Hippocampal formation (tissue), 2 donors: ENCODE measurements around the gene CDK17.
"Not testable (repeated sequence)": the region's sequence is repeated elsewhere in the genome, so short reads cannot be mapped to it uniquely, and the experiment has no call there.

ENCODE experiments used
- DNase-seq, 2 donors: peaks; one replicate each; lab custom pipeline; 2025; lab: John Stamatoyannopoulos, UW

CDK17 gene

GRCh38 chr12:96399919-96400630 is at the start of gene CDK17:
CDK17 (minus strand) TSS chr12:96400439; CDS start chr12:96334836, 65,603 bp downstream.
- peak; percentile 84 to 87 for DNase-seq

- DNase-seq = no peak
Observed at GRCh38 chr12:96448300-96448699, 48.1 kb upstream of the CDK17 start.

GRCh38 chr12:96447256-96447655 is 47.0 kb upstream of the CDK17 start:
- DNase-seq = no peak

- no peak for DNase-seq
Observed at GRCh38 chr12:96445691-96446583, 45.7 kb upstream of the CDK17 start.

DNA sequence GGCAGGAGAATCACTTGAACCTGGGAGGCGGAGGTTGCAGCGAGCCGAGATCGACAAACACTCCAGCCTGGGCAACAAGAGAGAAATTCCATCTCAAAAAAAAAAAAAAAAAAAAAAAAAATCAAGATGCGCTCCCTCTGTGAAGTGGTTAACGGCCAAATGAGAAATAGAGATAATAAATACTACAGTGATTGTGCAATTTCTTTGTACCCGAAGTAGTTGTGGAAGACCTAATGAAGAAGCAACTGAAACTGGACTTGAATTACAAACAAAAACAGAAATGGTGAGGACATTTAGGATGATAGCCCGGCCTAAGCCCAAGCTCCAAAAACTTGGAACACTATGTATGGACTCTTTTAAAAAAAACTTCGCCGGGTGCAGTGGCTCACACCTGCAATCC is 44.2 kb upstream of the CDK17 start:
- DNase-seq = no peak

GRCh38 chr12:96442906-96443305 is 42.7 kb upstream of the CDK17 start:
- no peak for DNase-seq

- DNase-seq = no peak
Observed at GRCh38 chr12:96441816-96442215, 41.6 kb upstream of the CDK17 start.

DNA sequence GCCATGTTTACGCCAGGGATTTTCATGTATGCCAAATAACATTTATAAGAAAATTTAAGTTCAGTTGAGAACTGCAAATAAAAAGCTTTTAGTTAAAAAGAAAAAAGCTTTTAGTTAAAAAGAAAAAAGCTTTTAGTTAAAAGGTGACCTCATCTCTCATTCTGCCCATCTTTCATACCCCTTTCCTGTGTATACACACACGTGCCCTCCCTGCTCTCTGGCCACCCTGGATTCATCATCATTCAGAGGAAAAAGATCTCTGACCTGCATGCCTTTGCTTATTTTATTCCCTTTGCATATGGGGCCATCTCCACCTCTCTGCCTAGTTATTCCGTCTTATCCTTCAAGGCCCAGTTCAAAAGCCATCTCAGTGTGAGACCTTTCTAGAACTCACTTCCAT is 38.1 kb upstream of the CDK17 start:
- no peak for DNase-seq

GRCh38 chr12:96437171-96437445 is 36.9 kb upstream of the CDK17 start:
- DNase-seq = no peak

- no peak for DNase-seq
Observed at GRCh38 chr12:96436366-96437170, 36.3 kb upstream of the CDK17 start.

- no peak for DNase-seq
Observed at GRCh38 chr12:96434107-96434506, 33.9 kb upstream of the CDK17 start.

DNA sequence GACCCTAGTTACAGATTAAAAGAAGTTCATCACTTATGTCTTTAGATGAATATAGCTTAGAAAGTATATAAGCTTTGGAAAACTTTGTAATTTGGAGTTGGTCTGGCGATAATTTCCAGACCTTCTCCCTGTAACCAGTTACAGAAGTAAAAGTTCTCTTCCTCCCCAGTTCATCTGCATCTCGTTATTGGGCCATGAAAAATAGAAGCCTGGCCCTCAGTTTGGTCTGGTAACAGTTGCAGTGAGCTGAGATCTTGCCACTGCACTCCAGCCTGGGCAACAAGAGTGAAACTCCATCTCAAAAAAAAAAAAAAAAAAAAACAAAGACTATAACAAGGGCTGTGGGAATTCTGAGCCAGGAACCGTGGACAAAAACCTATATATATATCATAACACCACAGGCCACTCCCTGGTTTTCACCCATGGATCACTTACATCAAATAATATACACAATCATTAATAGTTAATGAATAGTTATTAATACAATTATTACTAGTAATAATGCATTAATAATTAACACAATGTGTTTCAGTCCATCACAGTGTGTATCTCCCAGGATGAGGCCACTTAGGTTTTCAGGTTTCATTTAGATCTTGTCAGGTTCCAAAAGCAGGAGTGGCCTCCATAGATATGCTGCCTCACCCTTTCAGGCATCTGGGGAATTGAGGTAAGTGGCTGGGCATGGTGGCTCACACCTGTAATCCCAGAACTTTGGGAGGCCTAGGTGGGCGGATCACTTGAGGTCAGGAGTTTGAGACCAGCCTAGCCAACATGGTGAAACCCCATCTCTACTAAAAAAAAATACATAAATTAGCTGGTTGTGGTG is 32.5 kb upstream of the CDK17 start:
- DNase-seq = not testable (repeated sequence)

DNA sequence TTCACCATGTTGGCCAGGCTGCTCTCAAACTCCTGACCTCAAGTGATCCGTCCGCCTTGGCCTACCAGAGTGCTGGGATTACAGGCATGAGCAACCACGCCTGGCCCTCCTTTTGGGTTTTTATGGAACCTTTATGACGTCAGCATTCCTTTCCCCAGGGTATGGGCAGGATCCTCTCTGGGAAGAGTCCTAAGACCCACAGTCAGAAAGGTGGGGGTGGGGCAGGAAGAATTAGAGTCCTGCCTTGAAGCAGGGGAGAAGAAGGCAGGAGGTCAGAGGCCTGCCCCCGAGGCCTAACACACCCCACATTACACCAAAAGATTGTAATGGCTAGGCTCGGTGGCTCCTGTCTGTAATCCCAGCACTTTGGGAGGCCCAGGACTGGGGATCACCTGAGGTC is 30.8 kb upstream of the CDK17 start:
- no peak for DNase-seq

DNA sequence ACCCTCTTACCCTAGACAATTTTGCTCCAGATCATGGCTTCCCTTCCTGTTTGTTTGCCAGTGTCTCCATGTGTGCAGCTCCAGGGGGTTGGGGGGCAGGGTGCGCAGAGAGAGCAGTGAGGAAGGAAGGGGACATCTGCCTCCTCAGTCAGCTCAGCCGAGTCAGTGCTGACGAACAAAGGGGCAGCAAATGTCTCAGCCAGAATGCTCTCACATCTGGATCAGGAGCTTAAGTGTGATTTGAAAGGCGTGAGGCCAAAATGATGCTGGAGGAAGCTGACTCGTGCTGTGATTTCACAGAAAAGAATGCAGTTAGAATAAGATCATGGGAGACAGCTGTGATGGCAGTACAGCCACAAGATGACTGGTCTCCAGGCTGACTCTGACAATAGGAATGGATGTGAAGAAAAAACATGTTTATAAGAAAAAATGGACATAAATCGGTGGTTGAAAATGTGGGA is 27.1 kb upstream of the CDK17 start:
- peak in 1 of 2 donors; percentile 30 for DNase-seq

DNA sequence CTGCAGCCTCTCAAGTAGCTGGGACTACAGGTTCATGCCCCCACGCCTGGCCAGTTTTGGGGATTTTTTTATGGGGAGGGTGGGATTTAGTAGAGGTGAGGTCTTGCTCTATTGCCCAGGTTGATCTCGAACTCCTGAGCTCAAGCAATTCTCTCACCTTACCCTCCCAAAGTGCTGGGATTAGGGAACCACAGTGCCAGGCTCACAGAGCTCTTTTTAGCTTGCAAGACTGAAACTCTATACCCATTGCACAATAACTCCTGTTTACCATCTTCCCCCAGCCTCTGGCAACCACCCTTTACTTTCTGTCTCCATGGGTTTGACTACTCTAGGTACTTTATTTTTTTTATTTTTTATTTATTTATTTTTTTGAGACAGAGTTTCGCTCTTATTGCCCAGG is 25.7 kb upstream of the CDK17 start:
- DNase-seq = no peak

- no peak for DNase-seq
Observed at GRCh38 chr12:96425321-96425720, 25.1 kb upstream of the CDK17 start.

DNA sequence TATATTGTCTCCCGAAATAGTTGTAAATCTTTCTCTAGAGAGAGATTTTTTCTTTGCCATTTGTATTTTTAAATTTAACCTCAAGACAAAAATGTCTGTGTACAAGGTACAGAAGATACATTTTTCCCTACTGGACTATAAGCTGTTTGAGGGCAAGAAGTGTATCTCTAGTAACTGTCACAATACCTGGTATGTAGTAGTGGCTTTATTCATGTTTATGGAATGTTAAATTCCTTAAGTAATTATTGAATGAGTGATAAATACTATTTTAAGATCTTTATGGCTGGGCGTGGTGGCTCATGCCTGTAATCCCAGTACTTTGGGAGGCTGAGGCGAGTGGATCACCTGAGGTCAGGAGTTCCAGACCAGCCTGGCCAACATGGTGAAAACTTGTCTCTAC is 24.4 kb upstream of the CDK17 start:
- no peak for DNase-seq

- no peak for DNase-seq
Observed at GRCh38 chr12:96422192-96422591, 22.0 kb upstream of the CDK17 start.

DNA sequence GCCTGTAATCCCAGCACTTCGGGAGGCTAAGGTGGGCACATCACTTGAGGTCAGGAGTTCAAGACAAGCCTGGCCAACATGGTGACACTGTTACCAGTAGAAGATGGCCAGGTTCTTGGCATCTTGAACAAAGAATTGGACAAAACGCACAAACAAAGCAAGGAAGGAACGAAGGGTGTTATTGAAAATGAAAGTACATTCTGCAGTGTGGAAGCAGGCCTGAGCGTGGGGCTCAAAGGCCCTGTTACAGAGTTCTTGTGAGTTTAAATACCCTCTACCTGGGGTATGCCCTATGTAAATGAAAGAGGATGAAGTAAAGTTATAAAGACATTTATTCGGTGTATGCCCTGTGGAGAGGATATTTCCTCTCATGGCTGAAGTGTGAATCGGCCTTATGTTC is 20.8 kb upstream of the CDK17 start:
- DNase-seq = no peak

DNA sequence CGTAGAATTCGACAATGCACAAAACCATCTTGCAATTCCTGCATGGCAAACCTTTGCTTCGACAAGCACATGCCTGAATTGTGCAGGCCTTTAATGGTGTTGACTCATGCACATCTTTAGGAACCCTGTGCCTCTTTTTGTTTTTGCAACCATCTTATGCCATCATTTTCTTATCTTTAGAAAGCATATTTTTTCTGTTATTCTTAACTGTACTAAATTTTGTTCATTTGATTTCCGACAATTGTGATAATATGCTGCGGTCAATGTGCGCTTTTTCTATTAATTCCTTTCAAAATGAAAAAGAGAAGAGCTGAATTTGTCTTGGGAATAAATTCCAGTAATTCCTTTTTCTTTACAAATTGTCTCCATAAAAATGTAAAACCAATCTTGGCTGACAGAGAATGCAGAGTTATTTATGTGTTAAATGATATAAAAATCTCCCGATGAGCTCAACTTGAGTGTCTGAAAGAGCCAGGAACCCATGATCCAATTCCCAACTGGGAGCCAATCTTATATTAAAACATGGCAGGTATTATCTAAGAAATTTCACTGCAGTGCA is 20.1 kb upstream of the CDK17 start:
- no peak for DNase-seq

DNA sequence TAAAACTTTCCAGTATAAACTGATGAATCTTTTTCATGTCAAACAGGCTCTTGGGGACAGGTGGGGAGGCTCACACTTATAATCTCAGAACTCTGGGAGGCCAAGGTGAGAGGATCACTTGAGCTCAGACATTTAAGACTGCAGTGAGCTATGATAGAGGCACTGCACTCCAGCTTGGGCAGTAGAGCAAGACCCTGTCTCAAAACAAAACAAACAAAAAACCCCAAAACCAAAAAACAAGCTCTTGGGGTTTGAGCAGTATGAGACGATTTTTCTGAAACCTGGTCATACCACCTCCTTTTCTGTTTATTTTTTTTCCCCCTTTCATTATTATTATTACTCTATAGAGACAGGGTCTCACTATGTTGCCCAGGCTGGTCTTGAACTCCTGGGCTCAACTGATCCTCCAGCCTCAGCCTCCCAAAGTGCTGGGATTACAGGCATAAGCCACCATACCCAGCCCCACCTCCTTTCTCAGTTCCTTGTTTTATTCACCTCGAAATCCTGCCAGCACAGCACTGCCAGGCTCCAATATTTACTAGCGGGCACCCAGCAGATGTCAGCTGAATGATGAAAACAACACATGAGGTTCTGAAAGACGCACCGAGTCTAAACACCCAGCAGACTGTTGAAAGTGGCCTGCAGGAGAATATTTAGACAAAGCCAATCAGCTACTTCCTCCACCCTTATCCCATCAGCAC is 19.5 kb upstream of the CDK17 start:
- peak in 1 of 2 donors; percentile 43 for DNase-seq
